SK-N-SH treated with all-trans-retinoic acid at 6 μM for 48 hours (cell line): Measurements from ENCODE around the gene PDK4.

Experiments used
- OSR1 ChIP-seq: fragments of 250-450 bp; sonication (Bioruptor Pico); IDR thresholded peaks from 2 replicates; pipeline ENCODE4 v1.8.0; 2022; ENCODE audit warnings: moderate library complexity, mild to moderate bottlenecking, inconsistent platforms
- PATZ1 ChIP-seq: fragments of 250-450 bp; sonication (Bioruptor Pico); IDR thresholded peaks from 2 replicates; pipeline ENCODE4 v1.8.0; 2020; ENCODE audit warnings: mild to moderate bottlenecking, moderate library complexity, borderline replicate concordance
- POU6F1 ChIP-seq: fragments of 250-450 bp; sonication (Bioruptor Pico); IDR thresholded peaks from 2 replicates; pipeline ENCODE4 v1.8.0; 2021; ENCODE audit warnings: low read depth, mild to moderate bottlenecking, moderate library complexity, borderline replicate concordance
- TOX ChIP-seq: fragments of 250-450 bp; sonication (Bioruptor Pico); IDR thresholded peaks from 2 replicates; pipeline ENCODE4 v1.8.0; 2021; ENCODE audit warnings: mild to moderate bottlenecking, moderate library complexity, borderline replicate concordance
- TSHZ2 ChIP-seq: fragments of 250-450 bp; sonication (Bioruptor Pico); IDR thresholded peaks from 2 replicates; pipeline ENCODE4 v1.5.0; 2020; ENCODE audit warnings: mild to moderate bottlenecking, moderate library complexity
- ZFP30 ChIP-seq: fragments of 450-650 bp; formaldehyde crosslinking; IDR thresholded peaks from 2 replicates; pipeline ENCODE4 v1.5.0; 2022; ENCODE audit warnings: mild to moderate bottlenecking, moderate library complexity
- ZNF8 ChIP-seq: fragments of 450-650 bp; formaldehyde crosslinking; IDR thresholded peaks from 2 replicates; pipeline ENCODE4 v1.5.0; 2020; ENCODE audit warnings: mild to moderate bottlenecking, moderate library complexity

DNA sequence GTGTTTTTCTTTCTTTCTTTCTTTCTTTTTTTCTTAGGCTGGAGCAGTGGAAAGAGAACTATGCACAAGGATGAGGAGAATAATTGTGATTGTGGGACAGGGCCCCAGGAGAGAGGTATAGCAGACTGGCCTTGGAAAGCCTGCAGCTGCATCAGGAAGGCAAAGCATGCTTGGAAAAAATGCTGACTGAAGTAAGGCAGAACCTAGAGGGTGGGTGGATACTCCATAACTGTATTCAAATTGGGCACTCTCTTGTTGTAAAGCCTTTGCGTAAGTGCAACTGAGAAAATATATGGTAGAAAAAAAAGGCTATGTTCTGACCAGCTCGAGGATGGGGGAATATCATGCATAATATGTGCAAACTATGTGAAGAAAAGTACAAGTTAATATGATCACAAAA is 39.5 kb downstream of the PDK4 start:
- TF ChIP-seq TSHZ2 (CRISPR knock-in tag) (no peak), TOX (CRISPR knock-in tag) (no peak), PATZ1 (CRISPR knock-in tag) (no peak), ZFP30 (CRISPR knock-in tag) (no peak), OSR1 (no peak), POU6F1 (CRISPR knock-in tag) (no peak), ZNF8 (CRISPR knock-in tag) (no peak)
